GM23338 (cell line): ENCODE data around the gene SMTNL2.

Source experiments
- CREB1 ChIP-seq: fragments of 250-450 bp; sonication (Bioruptor Pico); IDR thresholded peaks from 2 replicates; pipeline ENCODE4 v1.5.0; 2020; ENCODE audit warnings: low read depth, mild to moderate bottlenecking, moderate library complexity
- EZH2 ChIP-seq: fragments of 200-600 bp; sonication (generic); IDR thresholded peaks from one replicate; pipeline ENCODE4 v1.8.0; 2017; ENCODE audit warnings: antibody characterized with exemption, mild to moderate bottlenecking, low read depth; ENCODE audit not compliant: unreplicated experiment
- EZH2phosphoT487 ChIP-seq: fragments of 200-600 bp; sonication (generic); IDR thresholded peaks from one replicate; pipeline ENCODE4 v1.8.1; 2018; ENCODE audit warnings: antibody characterized with exemption; ENCODE audit not compliant: unreplicated experiment
- JUNB ChIP-seq: IDR thresholded peaks from one replicate; pipeline ENCODE4 v1.6.1; 2016; ENCODE audit warnings: antibody characterized with exemption; ENCODE audit not compliant: unreplicated experiment
- NANOG ChIP-seq: IDR thresholded peaks from 2 replicates; pipeline ENCODE4 v1.6.1; 2016; ENCODE audit warnings: antibody characterized with exemption, borderline replicate concordance
- POLR2AphosphoS5 ChIP-seq: IDR thresholded peaks from 2 replicates; pipeline ENCODE4 v1.6.1; 2016; ENCODE audit warnings: antibody characterized with exemption, low read depth
- STAT1 ChIP-seq: IDR thresholded peaks from one replicate; pipeline ENCODE4 v1.6.1; 2016; ENCODE audit warnings: antibody characterized with exemption; ENCODE audit not compliant: unreplicated experiment
- ZNF114 ChIP-seq: fragments of 250-450 bp; sonication (Bioruptor Pico); IDR thresholded peaks from 2 replicates; pipeline ENCODE4 v1.5.0; 2020; ENCODE audit warnings: mild to moderate bottlenecking, moderate library complexity
- ZNF331 ChIP-seq: fragments of 250-450 bp; sonication (Bioruptor Pico); IDR thresholded peaks from 2 replicates; pipeline ENCODE4 v1.5.0; 2020; ENCODE audit warnings: low read depth, mild to moderate bottlenecking, moderate library complexity
- TF ChIP-seq, protein P1 (sequence below), 2 experiments: fragments of 200-600 bp in 1 of 2; sonication (generic) in 1 of 2; conservative IDR thresholded peaks; 2 replicates each; pipeline versions ENCODE4 v1.5.1 to v1.6.1; 2016 to 2017; ENCODE audit warnings: antibody characterized with exemption in 2 of 2, low read depth in 2 of 2, mild to moderate bottlenecking in 2 of 2, moderate library complexity in 1 of 2
- TF ChIP-seq, protein P2 (sequence below): IDR thresholded peaks from one replicate; pipeline ENCODE4 v1.6.1; 2018; ENCODE audit warnings: antibody characterized with exemption; ENCODE audit not compliant: unreplicated experiment
- TF ChIP-seq, protein P3 (sequence below): IDR thresholded peaks from 2 replicates; pipeline ENCODE4 v1.6.1; 2016; ENCODE audit warnings: antibody characterized with exemption

GRCh38 chr17:4576161-4576558 is 8.2 kb upstream of the SMTNL2 start:
- no peak for TF ChIP-seq CREB1 (CRISPR knock-in tag)
- TF ChIP-seq, protein P1, sequence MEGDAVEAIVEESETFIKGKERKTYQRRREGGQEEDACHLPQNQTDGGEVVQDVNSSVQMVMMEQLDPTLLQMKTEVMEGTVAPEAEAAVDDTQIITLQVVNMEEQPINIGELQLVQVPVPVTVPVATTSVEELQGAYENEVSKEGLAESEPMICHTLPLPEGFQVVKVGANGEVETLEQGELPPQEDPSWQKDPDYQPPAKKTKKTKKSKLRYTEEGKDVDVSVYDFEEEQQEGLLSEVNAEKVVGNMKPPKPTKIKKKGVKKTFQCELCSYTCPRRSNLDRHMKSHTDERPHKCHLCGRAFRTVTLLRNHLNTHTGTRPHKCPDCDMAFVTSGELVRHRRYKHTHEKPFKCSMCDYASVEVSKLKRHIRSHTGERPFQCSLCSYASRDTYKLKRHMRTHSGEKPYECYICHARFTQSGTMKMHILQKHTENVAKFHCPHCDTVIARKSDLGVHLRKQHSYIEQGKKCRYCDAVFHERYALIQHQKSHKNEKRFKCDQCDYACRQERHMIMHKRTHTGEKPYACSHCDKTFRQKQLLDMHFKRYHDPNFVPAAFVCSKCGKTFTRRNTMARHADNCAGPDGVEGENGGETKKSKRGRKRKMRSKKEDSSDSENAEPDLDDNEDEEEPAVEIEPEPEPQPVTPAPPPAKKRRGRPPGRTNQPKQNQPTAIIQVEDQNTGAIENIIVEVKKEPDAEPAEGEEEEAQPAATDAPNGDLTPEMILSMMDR (conservative IDR thresholded peaks at IDR 0.05; ENCODE audit: low read depth in 2 of 2): no peak
- TF ChIP-seq JUNB: no peak
- TF ChIP-seq POLR2AphosphoS5: no peak
- TF ChIP-seq, protein P2, sequence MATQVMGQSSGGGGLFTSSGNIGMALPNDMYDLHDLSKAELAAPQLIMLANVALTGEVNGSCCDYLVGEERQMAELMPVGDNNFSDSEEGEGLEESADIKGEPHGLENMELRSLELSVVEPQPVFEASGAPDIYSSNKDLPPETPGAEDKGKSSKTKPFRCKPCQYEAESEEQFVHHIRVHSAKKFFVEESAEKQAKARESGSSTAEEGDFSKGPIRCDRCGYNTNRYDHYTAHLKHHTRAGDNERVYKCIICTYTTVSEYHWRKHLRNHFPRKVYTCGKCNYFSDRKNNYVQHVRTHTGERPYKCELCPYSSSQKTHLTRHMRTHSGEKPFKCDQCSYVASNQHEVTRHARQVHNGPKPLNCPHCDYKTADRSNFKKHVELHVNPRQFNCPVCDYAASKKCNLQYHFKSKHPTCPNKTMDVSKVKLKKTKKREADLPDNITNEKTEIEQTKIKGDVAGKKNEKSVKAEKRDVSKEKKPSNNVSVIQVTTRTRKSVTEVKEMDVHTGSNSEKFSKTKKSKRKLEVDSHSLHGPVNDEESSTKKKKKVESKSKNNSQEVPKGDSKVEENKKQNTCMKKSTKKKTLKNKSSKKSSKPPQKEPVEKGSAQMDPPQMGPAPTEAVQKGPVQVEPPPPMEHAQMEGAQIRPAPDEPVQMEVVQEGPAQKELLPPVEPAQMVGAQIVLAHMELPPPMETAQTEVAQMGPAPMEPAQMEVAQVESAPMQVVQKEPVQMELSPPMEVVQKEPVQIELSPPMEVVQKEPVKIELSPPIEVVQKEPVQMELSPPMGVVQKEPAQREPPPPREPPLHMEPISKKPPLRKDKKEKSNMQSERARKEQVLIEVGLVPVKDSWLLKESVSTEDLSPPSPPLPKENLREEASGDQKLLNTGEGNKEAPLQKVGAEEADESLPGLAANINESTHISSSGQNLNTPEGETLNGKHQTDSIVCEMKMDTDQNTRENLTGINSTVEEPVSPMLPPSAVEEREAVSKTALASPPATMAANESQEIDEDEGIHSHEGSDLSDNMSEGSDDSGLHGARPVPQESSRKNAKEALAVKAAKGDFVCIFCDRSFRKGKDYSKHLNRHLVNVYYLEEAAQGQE: no peak
- TF ChIP-seq EZH2: no peak
- TF ChIP-seq, protein P3, sequence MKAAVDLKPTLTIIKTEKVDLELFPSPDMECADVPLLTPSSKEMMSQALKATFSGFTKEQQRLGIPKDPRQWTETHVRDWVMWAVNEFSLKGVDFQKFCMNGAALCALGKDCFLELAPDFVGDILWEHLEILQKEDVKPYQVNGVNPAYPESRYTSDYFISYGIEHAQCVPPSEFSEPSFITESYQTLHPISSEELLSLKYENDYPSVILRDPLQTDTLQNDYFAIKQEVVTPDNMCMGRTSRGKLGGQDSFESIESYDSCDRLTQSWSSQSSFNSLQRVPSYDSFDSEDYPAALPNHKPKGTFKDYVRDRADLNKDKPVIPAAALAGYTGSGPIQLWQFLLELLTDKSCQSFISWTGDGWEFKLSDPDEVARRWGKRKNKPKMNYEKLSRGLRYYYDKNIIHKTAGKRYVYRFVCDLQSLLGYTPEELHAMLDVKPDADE: no peak
- no peak for TF ChIP-seq EZH2phosphoT487
- no peak for TF ChIP-seq ZNF331 (CRISPR knock-in tag)
- TF ChIP-seq NANOG: no peak
- no peak for TF ChIP-seq ZNF114
- no peak for TF ChIP-seq STAT1
